ENCODE measurements around the gene ANKS1B. TPM values are rescaled to one million over a fixed set of nuclear protein-coding genes. Genes with fewer than 3 reads are reported as not detected.

ANKS1B gene
- total and polyA plus RNA-seq, 4 donors, result 0.03 to 3.4 (median 0.53) TPM

- H3K4me3 ChIP-seq (ENCODE audit: low read depth in 1 of 3, low read length in 3 of 3), result no peak overlapping the region
- peaks cover 0 to 3% (median 0%) of the 10 kb centered on the region in 4 donors for H3K9me3 ChIP-seq (ENCODE audit: control insufficient read depth in 4 of 4, low read length in 3 of 4)
- H3K36me3 ChIP-seq (ENCODE audit: control insufficient read depth in 4 of 4, insufficient read depth in 3 of 4, low read depth in 1 of 4, low read length in 3 of 4), result no peaks in the 10 kb centered on the region
- no peak for DNase-seq (ENCODE audit: low spot score)
- TF ChIP-seq MAX (IDR thresholded peaks at IDR 0.05), result no peak
- no peak for TF ChIP-seq HNF4G (IDR thresholded peaks at IDR 0.05)
- TF ChIP-seq REST (IDR thresholded peaks at IDR 0.05), result no peak
- TF ChIP-seq CTCF (IDR thresholded peaks at IDR 0.05; ENCODE audit: low read depth, low read length, missing input control), result no peak
- TF ChIP-seq NR2F2 (IDR thresholded peaks at IDR 0.05), result no peak
- no peak for TF ChIP-seq TAF1 (conservative IDR thresholded peaks at IDR 0.05)
- no peak for TF ChIP-seq HNF4A (conservative IDR thresholded peaks at IDR 0.05)
- TF ChIP-seq RAD21 (IDR thresholded peaks at IDR 0.05), result no peak
- TF ChIP-seq JUND (IDR thresholded peaks at IDR 0.05), result no peak
- no peak overlapping the region for H3K9ac ChIP-seq (ENCODE audit: low read depth in 1 of 2, low read length in 2 of 2)
- WGBS, result 64% methylated on average over 3 of the region's 3 CpGs
- no peaks in the 10 kb centered on the region for H3K4me1 ChIP-seq (ENCODE audit: control insufficient read depth in 4 of 4, insufficient read depth in 4 of 4, low read length in 3 of 4)
- H3K27me3 ChIP-seq (ENCODE audit: control insufficient read depth in 4 of 4, insufficient read depth in 4 of 4, low read length in 3 of 4), result no peaks in the 10 kb centered on the region
- no peak overlapping the region for H3K27ac ChIP-seq (ENCODE audit: low read depth in 1 of 2, low read length in 2 of 2)
Observed at GRCh38 chr12:99130808-99131553, 853.8 kb downstream of the ANKS1B start.

- Histone ChIP-seq H3K4me3 (ENCODE audit: low read depth in 1 of 3, low read length in 3 of 3) (no peak overlapping the region), H3K27ac (ENCODE audit: low read depth in 1 of 2, low read length in 2 of 2) (no peak overlapping the region), H3K9ac (ENCODE audit: low read depth in 1 of 2, low read length in 2 of 2) (no peak overlapping the region), H3K27me3 (ENCODE audit: control insufficient read depth in 4 of 4, insufficient read depth in 4 of 4, low read length in 3 of 4) (no peaks in the 10 kb centered on the region), H3K9me3 (ENCODE audit: control insufficient read depth in 4 of 4, low read length in 3 of 4) (peaks cover 0 to 3% (median 0%) of the 10 kb centered on the region in 4 donors), H3K36me3 (ENCODE audit: control insufficient read depth in 4 of 4, insufficient read depth in 3 of 4, low read depth in 1 of 4, low read length in 3 of 4) (no peaks in the 10 kb centered on the region), H3K4me1 (ENCODE audit: control insufficient read depth in 4 of 4, insufficient read depth in 4 of 4, low read length in 3 of 4) (no peaks in the 10 kb centered on the region)
- WGBS, result 4% methylated on average over 1 of the region's 1 CpG
- DNase-seq (ENCODE audit: low spot score), result no peak
- TF ChIP-seq RXRA (IDR thresholded peaks at IDR 0.05), result no peak
- TF ChIP-seq RAD21 (IDR thresholded peaks at IDR 0.05), result no peak
- no peak for TF ChIP-seq FOXA1 (IDR thresholded peaks at IDR 0.05)
- TF ChIP-seq NR2F2 (IDR thresholded peaks at IDR 0.05), result no peak
- TF ChIP-seq MAX (IDR thresholded peaks at IDR 0.05), result no peak
- no peak for TF ChIP-seq TAF1 (conservative IDR thresholded peaks at IDR 0.05)
- no peak for TF ChIP-seq YY1 (IDR thresholded peaks at IDR 0.05)
- no peak for TF ChIP-seq ZBTB33 (IDR thresholded peaks at IDR 0.05)
- no peak for TF ChIP-seq SP1 (IDR thresholded peaks at IDR 0.05)
- no peak for TF ChIP-seq CTCF (IDR thresholded peaks at IDR 0.05; ENCODE audit: low read depth, low read length, missing input control)
- TF ChIP-seq ATF3 (IDR thresholded peaks at IDR 0.05), result no peak
- no peak for TF ChIP-seq GABPA (IDR thresholded peaks at IDR 0.05 in 1 of 2, conservative IDR thresholded peaks at IDR 0.05 in 1 of 2)
Observed at GRCh38 chr12:99128246-99128802, 856.4 kb downstream of the ANKS1B start.
